HL-60 (cell line): ENCODE results near the gene PEX11B.

Experiments used
- DNase-seq, 2 experiments: peaks; one replicate each; pipeline ENCODE4 v3.0.0-alpha.2; 2010 to 2020; ENCODE audit warnings: low read depth in 1 of 2, low spot score in 1 of 2
- H3K27ac ChIP-seq: fragments of 250-450 bp; sonication (Bioruptor Pico); replicated peaks from 2 replicates; pipeline ENCODE4 v1.5.1; 2020; ENCODE audit warnings: mild to moderate bottlenecking, moderate library complexity
- H3K27me3 ChIP-seq: fragments of 250-450 bp; sonication (Bioruptor Pico); 2 replicates; pipeline ENCODE4 v1.5.1; 2021; ENCODE audit warnings: mild to moderate bottlenecking, moderate library complexity; ENCODE audit not compliant: insufficient read depth, poor library complexity, severe bottlenecking
- H3K4me3 ChIP-seq: replicated peaks from 2 replicates; pipeline ENCODE4 v1.5.1; 2011; ENCODE audit warnings: mild to moderate bottlenecking, control low read depth, low read length; ENCODE audit not compliant: insufficient read depth
- GABPA ChIP-seq: IDR thresholded peaks from 2 replicates; pipeline ENCODE4 v1.6.1; 2012; ENCODE audit warnings: low read depth
- POLR2AphosphoS5 ChIP-seq: IDR thresholded peaks from 2 replicates; pipeline ENCODE4 v1.6.1; 2012; ENCODE audit warnings: low read depth
- SPI1 ChIP-seq: IDR thresholded peaks from 2 replicates; pipeline ENCODE4 v1.6.1; 2012; ENCODE audit warnings: low read depth, mild to moderate bottlenecking, borderline replicate concordance
- TF ChIP-seq, protein P1 (sequence below): IDR thresholded peaks from 2 replicates; pipeline ENCODE4 v1.6.1; 2012; ENCODE audit warnings: low read depth; ENCODE audit not compliant: insufficient replicate concordance
- TF ChIP-seq, protein P2 (sequence below): IDR thresholded peaks from one replicate; pipeline ENCODE4 v1.5.1; 2011; ENCODE audit warnings: low read length, control low read depth, inconsistent platforms; ENCODE audit not compliant: insufficient read depth

The PEX11B gene

DNA sequence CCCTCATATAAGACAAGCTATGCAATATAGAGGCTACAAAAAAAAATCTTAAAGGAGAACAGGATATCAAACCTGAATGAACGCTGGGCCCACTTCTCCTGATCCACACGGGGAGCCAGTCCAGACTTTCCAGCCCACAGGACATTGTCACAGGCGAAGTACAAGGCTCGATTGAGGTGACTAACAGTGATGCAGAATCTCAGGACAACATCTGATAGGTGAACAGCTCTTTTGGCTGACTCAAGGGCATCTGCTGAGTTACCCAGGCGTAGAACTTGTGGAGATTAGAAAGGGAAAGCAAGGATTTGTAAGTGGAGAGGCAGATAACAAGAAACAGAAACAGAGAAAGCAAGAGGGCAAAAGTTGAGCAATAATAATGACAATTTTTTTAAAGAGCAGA, 1.8 kb downstream of the PEX11B start:
- Histone ChIP-seq H3K27ac (no peak overlapping the region), H3K27me3 (no peaks in the 10 kb centered on the region), H3K4me3 (no peak overlapping the region)
- TF ChIP-seq, protein P1, sequence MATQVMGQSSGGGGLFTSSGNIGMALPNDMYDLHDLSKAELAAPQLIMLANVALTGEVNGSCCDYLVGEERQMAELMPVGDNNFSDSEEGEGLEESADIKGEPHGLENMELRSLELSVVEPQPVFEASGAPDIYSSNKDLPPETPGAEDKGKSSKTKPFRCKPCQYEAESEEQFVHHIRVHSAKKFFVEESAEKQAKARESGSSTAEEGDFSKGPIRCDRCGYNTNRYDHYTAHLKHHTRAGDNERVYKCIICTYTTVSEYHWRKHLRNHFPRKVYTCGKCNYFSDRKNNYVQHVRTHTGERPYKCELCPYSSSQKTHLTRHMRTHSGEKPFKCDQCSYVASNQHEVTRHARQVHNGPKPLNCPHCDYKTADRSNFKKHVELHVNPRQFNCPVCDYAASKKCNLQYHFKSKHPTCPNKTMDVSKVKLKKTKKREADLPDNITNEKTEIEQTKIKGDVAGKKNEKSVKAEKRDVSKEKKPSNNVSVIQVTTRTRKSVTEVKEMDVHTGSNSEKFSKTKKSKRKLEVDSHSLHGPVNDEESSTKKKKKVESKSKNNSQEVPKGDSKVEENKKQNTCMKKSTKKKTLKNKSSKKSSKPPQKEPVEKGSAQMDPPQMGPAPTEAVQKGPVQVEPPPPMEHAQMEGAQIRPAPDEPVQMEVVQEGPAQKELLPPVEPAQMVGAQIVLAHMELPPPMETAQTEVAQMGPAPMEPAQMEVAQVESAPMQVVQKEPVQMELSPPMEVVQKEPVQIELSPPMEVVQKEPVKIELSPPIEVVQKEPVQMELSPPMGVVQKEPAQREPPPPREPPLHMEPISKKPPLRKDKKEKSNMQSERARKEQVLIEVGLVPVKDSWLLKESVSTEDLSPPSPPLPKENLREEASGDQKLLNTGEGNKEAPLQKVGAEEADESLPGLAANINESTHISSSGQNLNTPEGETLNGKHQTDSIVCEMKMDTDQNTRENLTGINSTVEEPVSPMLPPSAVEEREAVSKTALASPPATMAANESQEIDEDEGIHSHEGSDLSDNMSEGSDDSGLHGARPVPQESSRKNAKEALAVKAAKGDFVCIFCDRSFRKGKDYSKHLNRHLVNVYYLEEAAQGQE = no peak
- no peak for TF ChIP-seq SPI1
- TF ChIP-seq GABPA = no peak
- TF ChIP-seq, protein P2, sequence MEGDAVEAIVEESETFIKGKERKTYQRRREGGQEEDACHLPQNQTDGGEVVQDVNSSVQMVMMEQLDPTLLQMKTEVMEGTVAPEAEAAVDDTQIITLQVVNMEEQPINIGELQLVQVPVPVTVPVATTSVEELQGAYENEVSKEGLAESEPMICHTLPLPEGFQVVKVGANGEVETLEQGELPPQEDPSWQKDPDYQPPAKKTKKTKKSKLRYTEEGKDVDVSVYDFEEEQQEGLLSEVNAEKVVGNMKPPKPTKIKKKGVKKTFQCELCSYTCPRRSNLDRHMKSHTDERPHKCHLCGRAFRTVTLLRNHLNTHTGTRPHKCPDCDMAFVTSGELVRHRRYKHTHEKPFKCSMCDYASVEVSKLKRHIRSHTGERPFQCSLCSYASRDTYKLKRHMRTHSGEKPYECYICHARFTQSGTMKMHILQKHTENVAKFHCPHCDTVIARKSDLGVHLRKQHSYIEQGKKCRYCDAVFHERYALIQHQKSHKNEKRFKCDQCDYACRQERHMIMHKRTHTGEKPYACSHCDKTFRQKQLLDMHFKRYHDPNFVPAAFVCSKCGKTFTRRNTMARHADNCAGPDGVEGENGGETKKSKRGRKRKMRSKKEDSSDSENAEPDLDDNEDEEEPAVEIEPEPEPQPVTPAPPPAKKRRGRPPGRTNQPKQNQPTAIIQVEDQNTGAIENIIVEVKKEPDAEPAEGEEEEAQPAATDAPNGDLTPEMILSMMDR = no peak
- TF ChIP-seq POLR2AphosphoS5 = no peak
- DNase-seq = no peak

DNA sequence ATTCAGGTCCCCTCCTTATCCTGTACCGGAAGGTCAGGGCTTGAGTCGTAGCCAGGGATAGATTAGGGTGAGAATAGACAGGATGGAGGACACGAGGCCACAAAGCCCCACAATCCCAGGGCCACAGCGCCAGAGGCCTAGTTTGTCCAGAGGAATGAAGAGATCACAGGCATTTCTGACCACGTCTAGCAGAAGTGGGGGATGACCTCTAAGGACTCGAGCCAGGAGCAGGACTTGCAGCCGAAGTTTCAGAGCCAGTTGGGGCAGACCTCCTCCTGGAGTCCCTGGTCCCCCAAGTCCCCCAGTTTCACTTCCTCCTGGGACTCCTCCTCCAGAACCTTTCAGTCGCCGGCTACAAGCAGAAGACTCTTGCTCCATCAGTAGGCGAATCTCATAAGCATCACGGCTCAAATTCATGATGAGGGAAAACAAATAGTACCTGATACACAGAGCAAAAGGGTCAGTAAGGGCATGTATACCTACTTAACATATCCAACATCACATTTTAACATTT, 6.3 kb downstream of the PEX11B start:
- Histone ChIP-seq H3K4me3 (no peak overlapping the region), H3K27ac (no peak overlapping the region), H3K27me3 (no peaks in the 10 kb centered on the region)
- DNase-seq = no peak
- TF ChIP-seq, protein P2 = no peak
- TF ChIP-seq, protein P1 = no peak
- TF ChIP-seq POLR2AphosphoS5 = no peak
- TF ChIP-seq SPI1 = no peak
- TF ChIP-seq GABPA = no peak

DNA sequence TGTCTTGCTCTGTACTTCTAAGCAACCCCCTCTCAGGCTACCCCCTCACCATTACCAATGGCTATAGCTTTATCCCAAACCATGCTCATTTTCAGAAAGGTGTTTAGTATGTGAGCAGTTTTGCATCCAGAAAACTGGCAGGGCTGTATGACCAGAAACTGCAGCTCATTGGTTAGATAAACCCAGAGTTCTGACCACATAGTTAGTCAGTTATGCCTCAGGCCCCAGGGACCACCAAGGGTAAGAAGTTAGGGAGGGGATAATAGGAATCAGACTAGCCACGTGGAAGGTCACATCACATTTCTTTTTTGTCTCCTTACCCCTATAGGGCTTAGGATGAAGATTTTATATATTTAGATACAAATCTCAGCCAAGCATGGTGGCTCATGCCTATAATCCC, 9.9 kb downstream of the PEX11B start:
- DNase-seq = no peak
- TF ChIP-seq POLR2AphosphoS5 (no peak), SPI1 (no peak), GABPA (no peak)
- TF ChIP-seq, protein P2 = no peak
- TF ChIP-seq, protein P1 = no peak
- no peaks in the 10 kb centered on the region for H3K27me3 ChIP-seq
- H3K27ac ChIP-seq = no peak overlapping the region
- no peak overlapping the region for H3K4me3 ChIP-seq
